HG03095 (cell line): ENCODE data around the gene FDX2.
"Not testable (repeated sequence)": the region's sequence is repeated elsewhere in the genome, so short reads cannot be mapped to it uniquely, and the experiment has no call there.

Experiments
- ATAC-seq: cut with Tn5 transposase; IDR thresholded peaks from one replicate; pipeline ENCODE4 v1.9.1; 2021; ENCODE audit warnings: moderate library complexity; ENCODE audit not compliant: unreplicated experiment

The FDX2 gene

GRCh38 chr19:10315335-10316214 is at the start of gene FDX2:
FDX2 (minus strand) TSS chr19:10316015; CDS start chr19:10315996, 19 bp downstream.
- ATAC-seq: no peak

- no peak for ATAC-seq
Measured at GRCh38 chr19:10365518-10365917, 49.7 kb upstream of the FDX2 start.

DNA sequence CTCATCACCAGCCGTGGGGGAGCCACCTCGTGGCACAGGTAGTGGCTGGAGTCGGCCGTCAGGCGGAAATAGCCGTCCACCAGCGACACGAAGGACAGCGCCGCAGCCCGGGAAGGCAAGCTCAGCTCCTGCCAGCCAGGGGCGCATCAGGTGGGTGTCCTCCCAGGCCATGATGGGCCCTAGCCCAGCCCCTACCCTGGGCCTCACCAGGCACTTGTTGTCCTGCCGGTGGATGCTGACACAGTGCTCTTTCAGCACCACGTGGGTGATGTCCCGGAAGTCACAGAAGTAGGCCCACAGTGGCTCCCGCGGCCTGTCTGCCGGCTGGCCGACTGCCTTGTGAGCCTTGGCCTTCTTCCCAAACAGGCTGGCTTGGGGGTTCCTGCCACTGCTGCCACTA is 48.8 kb upstream of the FDX2 start:
- ATAC-seq: no peak

GRCh38 chr19:10363789-10364281 is 48.0 kb upstream of the FDX2 start:
- no peak for ATAC-seq

DNA sequence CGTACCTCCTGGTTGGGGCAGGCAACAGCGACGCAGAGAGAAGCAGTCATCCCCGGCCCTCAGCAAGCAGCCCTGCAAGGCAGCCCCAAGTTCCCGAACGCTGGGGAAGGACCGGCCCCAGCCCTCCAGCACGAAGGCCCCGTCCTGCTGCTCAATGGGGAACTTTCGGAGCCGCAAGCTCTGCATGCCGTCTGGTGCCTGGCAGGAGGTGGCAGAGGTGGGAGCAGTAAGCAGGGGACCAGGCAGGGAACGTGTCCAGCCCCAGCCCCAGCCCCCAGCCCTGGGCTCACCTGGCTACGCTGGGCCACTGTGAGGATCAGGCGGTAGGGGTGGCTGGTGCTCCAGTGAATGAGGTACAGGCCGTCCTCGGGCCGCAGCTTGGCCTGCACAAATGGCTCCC is 46.4 kb upstream of the FDX2 start:
- ATAC-seq: no peak

DNA sequence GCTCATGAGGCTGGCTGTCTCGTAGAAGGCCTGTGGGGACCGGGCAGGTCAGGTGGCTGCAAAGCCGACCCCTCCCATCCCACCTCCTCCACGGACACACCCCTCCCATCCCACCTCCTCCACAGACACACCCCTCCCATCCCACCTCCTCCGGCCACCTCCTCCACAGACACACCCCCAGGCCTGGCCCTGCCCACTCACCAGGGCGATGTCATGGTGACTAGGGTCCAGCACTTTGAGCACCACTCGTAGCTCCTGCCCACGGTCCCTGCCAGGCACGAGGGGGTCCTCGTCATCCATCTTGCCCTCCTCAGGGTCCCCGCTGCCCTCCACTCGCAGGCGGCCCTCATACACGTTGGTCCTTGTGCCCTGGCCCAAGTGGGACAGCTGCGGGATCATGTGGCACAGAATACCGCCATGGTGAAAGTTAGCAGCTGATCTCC is 45.8 kb upstream of the FDX2 start:
- no peak for ATAC-seq

DNA sequence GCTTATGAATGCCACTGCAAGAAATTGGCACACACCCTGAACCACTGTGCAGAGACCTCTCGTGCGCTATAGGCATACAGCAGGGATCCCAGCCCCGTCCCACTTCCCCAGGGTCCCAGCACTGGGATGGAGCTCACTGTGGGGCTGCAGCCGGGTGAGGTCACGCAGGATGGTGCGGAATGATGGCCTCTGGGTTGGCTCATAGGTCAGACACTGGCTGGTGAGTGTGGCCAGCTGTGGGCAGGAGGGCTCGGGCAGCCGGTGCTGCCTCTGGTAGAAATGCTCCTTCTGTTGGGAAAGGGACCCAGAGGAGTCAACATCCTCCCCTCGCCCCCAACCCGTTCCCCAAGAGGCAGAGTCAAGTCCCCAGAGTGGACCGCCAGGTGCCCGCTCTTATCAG is 40.6 kb upstream of the FDX2 start:
- ATAC-seq: no peak

DNA sequence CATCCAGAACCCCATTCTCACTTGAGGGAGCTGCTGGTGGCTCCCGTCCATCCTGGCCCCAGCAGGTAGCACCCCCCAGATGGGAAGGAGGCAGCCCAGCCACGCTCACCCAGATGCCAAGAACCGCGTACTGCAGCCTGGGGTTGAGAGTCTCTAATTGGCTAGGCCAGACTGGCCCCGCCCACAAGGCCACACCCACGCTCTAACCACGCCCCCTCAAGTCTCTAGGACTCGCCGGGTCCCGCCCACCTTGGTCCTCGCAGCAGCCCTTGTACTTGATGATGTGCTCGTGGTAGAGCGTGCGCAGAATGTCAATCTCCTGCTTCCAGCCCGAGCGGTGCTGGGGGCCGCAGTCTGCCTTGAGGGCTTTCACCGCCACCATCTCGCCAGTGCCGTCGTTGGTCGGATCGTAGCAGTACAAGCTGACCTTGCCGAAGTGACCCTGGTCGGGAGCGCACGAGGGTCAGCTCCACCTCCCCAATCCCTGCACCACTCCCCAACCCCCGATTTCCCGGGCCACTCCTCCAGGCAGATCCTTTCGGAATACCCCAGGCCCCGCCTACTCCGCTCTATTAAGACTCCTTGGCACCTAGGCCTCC is 38.1 kb upstream of the FDX2 start:
- ATAC-seq: no peak

GRCh38 chr19:10352764-10353671 is 37.2 kb upstream of the FDX2 start:
- ATAC-seq: no peak

DNA sequence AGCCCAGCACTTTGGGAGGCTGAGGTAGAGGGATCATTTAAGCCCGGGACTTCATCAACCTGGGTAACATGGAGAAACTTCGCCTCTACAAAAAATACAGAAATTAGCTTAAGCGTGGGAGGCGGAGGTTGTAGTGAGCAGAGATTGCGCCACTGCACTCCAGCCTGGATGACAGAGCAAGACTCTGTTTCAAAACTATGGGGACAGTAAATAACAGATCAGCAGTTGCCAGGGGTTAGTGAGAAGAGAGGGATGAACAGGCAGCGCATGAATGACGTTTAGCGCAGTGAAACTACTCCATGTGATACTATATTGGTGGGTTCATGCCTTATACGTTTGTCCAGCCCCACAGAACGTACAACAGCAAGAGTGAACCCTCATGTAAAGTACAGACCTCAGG is 30.7 kb upstream of the FDX2 start:
- no peak for ATAC-seq

DNA sequence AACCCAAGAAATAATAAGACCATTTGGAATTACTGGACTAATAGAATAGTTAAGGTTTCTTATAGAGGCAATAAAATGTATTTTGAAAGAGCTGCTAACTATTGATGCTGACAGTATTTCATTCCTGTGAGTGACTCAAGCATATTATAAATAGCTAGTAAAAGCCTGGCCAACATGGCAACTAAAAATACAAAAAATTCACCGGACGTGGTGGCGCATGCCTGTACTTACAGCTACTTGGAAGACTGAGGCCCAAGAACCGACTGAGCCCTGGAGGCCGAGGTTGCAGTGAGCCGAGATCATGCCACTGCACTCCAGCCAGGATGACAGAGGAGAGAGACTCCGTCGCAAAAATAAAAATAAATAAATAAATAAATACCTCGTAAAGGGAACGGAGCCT is 29.0 kb upstream of the FDX2 start:
- no peak for ATAC-seq

GRCh38 chr19:10343495-10343894 is 27.7 kb upstream of the FDX2 start:
- no peak for ATAC-seq

- ATAC-seq: no peak
Measured at GRCh38 chr19:10339977-10340376, 24.2 kb upstream of the FDX2 start.

GRCh38 chr19:10339380-10339960 is 23.7 kb upstream of the FDX2 start, which contains the start of gene ICAM3:
ICAM3 (minus strand) TSS chr19:10339624; CDS start chr19:10339614, 10 bp downstream.
- peak; percentile 68 for ATAC-seq

GRCh38 chr19:10338940-10339339 is 23.1 kb upstream of the FDX2 start:
- ATAC-seq: no peak

DNA sequence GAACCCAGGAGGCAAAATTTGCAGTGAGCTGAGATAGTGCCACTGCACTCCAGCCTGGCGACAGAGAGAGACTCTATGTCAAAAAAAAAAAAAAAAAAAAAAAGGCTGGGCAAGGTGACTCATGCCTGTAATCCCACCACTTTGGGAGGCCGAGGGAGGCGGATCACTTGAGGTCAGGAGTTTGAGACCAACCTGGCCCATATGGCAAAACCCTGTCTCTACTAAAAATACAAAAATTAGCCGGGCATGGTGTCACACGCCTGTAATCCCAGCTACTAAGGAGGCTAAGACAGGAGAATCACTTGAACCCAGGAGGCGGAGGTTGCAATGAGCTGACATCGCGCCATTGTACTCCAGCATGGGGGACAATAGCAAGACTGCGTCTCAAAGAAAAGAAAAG is 20.9 kb upstream of the FDX2 start:
- not testable (repeated sequence) for ATAC-seq

DNA sequence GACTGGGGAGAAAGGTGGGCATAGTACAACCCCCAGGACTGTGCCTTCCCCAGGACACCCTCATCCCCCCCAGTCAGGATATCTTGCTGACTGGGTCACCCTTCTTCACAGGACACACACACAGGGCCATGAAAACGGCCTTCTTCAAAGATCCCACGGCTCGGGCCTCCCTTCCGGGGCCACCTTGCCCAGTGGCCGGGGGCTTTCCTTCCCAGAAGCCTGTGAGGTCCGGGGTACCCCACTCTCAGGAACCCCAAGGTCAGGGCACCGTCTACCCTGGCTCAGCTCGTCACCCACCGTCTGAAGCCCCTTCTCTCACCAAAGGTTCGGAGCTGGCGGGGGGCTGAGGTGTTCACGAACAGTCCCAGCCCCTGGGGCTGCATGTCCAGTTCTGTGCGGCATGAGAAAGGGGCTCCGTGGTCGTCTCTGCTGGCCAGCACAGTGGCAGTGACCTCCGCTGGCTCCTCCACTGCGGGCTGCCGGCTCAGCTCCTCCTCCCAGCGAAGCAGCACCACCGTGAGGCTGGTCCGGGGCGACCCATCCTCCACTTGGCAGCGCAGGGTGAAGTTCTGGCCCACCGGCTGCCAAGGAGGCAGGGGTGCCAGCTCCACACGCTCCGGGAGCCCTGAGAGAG is 19.7 kb upstream of the FDX2 start:
- no peak for ATAC-seq

DNA sequence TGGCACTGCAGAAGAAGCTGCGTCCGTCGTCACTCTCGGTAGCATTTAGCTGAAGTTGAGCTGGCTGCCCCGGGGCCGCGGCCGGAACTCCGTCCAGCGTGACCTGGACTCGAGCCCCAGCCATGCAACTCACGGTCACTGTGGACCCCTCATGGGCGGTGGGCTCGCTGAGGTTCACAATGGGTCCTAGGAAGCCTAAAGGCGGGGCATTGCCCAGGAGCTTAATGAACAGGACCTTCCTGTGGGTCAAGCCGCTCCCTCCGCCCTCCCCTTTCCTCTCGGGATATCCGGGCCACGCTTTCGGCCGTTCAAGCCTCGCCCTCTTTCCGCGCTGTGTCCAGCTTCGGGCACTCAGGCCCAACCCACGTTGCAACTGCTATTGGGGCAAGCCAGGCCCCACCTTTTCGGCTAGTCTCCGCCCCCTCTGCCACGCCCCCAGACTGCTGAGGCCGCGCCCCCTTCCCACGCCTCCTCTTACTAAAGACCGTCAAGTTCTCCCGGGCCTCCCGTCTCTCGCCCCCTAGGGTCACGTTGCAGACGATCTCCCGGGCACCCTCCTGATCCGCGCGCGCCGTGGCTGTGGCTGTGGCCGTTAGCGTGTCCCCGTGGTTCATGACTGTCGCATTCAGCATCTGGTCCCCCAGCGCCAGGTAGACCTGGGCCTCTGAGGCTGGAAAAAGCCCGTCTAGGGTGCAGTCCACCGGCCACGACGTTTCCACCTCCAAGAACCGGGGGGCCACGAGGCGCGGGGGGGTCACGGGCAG is 19.0 kb upstream of the FDX2 start:
- ATAC-seq: no peak

- no peak for ATAC-seq
Measured at GRCh38 chr19:10333758-10334587, 18.2 kb upstream of the FDX2 start.
